Suprapubic skin (tissue), 4 donors: ENCODE results near the gene ETV5. TPM values are rescaled to one million over a fixed set of nuclear protein-coding genes. Genes with fewer than 3 reads are reported as not detected.

Experiments used
- DNase-seq, 2 donors: peaks; one replicate each; pipeline ENCODE4 v3.0.0-alpha.2; 2019; ENCODE audit warnings: low spot score in 2 of 2
- H3K27ac ChIP-seq: fragments of 200-600 bp; sonication (generic); one replicate; pipeline ENCODE4 v1.5.1; 2019
- H3K27me3 ChIP-seq: fragments of 200-600 bp; sonication (generic); one replicate; pipeline ENCODE4 v1.5.1; 2019
- H3K36me3 ChIP-seq: fragments of 200-600 bp; sonication (generic); one replicate; pipeline ENCODE4 v1.5.1; 2019
- H3K4me1 ChIP-seq: fragments of 200-600 bp; sonication (generic); one replicate; pipeline ENCODE4 v1.5.1; 2019
- H3K4me3 ChIP-seq: fragments of 200-600 bp; sonication (generic); one replicate; pipeline ENCODE4 v1.5.1; 2019; ENCODE audit warnings: mild to moderate bottlenecking
- H3K9me3 ChIP-seq: fragments of 200-600 bp; sonication (generic); one replicate; pipeline ENCODE4 v1.5.1; 2019
- EP300 ChIP-seq: sonication (generic); formaldehyde crosslinking; IDR thresholded peaks from one replicate; pipeline ENCODE4 v1.6.1; 2017; ENCODE audit warnings: antibody characterized with exemption
- POLR2A ChIP-seq, 2 donors: fragments of 450-650 bp; IDR thresholded peaks; one replicate each; pipeline ENCODE4 v1.6.1; 2017; ENCODE audit warnings: antibody characterized with exemption in 2 of 2, mild to moderate bottlenecking in 2 of 2, moderate library complexity in 2 of 2
- POLR2AphosphoS5 ChIP-seq, 3 donors: sonication (generic); formaldehyde crosslinking; IDR thresholded peaks; one replicate each; pipeline ENCODE4 v1.6.1; 2017; ENCODE audit warnings: antibody characterized with exemption in 3 of 3
- WGBS: methylation state at CpG from one replicate; pipeline ENCODE4 v1.1.5; 2018; 5-methylcytosine and 5-hydroxymethylcytosine counted together
- total RNA-seq, 4 donors: library from RNA; depleted of rRNA; stranded (reverse); fragments of >200 nt; gene quantifications; one replicate each; pipeline ENCODE4 v1.1.0, GENCODE V29; 2016
- TF ChIP-seq, protein P1 (sequence below), 2 donors: fragments of 200-600 bp in 1 of 2; fragments of 450-650 bp in 1 of 2; sonication (generic) in 1 of 2; IDR thresholded peaks; one replicate each; pipeline ENCODE4 v1.5.1; 2016 to 2019; ENCODE audit warnings: antibody characterized with exemption in 2 of 2, mild to moderate bottlenecking in 1 of 2, moderate library complexity in 1 of 2

Gene ETV5
- total RNA-seq, 4 donors from 2014 or later, result 11.2 to 28.6 (median 16.7) TPM

DNA sequence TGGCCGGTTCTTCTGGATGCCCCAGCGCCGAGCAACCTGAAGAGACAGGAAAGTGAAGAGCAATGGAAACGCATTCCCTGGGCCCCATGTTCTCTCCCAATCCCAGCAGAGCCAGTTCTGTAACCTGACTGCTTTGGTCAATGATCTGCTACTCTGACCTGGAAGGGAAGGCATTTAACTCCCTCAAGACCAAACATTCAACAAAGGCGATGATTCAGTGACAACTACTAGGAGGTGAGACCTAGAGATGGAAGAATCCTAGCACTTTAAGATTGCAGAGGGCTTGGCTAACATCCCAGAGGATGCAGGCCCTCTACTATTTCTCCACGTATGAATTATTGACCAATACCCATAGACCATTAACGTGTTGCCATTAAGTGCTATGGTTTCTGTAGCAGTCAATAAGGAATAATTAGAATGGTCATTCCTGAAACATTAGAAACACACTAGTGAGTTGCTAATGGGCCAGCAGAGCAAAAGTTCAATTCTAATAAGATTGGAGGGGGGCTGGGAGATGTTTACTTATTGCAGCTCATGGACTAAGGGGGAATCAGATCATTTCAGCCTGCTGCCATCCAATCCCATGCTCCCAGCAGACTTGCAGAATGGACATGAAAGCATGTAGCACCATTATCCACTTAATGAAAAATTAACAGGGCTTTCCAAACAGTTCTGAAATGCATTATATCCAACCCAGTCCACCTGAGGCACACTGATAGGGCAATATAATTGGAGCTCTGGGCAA is 56.6 kb downstream of the ETV5 start:
- 94% methylated on average over 5 of the region's 7 CpGs for WGBS
- Histone ChIP-seq H3K36me3 (peaks cover 49% of the 10 kb centered on the region), H3K27me3 (no peaks in the 10 kb centered on the region), H3K4me1 (no peaks in the 10 kb centered on the region), H3K4me3 (no peak overlapping the region), H3K9me3 (no peaks in the 10 kb centered on the region), H3K27ac (no peak overlapping the region)
- no peak for DNase-seq
- TF ChIP-seq, protein P1, sequence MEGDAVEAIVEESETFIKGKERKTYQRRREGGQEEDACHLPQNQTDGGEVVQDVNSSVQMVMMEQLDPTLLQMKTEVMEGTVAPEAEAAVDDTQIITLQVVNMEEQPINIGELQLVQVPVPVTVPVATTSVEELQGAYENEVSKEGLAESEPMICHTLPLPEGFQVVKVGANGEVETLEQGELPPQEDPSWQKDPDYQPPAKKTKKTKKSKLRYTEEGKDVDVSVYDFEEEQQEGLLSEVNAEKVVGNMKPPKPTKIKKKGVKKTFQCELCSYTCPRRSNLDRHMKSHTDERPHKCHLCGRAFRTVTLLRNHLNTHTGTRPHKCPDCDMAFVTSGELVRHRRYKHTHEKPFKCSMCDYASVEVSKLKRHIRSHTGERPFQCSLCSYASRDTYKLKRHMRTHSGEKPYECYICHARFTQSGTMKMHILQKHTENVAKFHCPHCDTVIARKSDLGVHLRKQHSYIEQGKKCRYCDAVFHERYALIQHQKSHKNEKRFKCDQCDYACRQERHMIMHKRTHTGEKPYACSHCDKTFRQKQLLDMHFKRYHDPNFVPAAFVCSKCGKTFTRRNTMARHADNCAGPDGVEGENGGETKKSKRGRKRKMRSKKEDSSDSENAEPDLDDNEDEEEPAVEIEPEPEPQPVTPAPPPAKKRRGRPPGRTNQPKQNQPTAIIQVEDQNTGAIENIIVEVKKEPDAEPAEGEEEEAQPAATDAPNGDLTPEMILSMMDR (IDR thresholded peaks at IDR 0.05), result no peak
- TF ChIP-seq EP300, result no peak
- TF ChIP-seq POLR2A (IDR thresholded peaks at IDR 0.05), result no peak

DNA sequence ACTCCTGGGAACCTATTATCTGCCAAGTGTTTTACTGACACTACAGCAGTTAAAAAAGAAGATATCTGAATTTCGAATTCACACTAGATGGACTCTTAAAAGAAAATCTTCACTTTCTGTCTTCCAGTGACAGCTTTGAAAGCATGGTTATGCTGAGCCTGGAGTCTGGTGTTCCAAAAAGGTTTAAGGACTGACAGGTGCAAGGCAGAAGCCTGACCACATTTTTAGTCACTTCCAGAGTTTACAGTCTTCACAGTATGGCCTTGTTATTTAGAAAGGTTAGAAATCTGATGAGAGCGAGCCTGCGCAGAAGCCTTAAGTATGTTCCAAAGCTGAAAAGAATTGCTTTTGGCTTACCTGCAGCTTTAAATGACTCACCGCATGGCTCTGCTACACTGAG is 59.9 kb downstream of the ETV5 start:
- 89% methylated on average over 4 of the region's 4 CpGs for WGBS
- H3K36me3 ChIP-seq, result peaks cover 38% of the 10 kb centered on the region

DNA sequence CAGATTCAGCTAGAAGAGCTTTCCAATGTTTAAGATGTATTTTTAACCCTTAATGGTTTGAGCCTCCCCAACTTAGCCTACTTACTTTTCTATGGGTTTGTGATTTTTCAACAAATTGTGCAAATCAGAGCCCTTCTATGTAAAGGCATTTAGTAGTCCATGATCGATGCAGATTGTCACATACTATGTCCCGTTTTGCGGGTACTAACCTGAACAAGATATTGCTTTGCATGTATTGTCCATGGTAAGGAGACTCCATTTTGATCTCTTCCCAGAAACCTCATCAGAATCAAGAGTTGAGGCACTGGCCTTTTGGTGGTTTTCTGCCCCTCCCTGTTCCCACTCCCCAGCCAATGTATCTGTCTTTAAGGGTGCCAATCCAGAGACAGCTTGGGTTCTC is 60.8 kb downstream of the ETV5 start:
- Histone ChIP-seq H3K27ac (no peak overlapping the region), H3K4me1 (no peaks in the 10 kb centered on the region), H3K36me3 (peaks cover 38% of the 10 kb centered on the region), H3K4me3 (no peak overlapping the region), H3K27me3 (no peaks in the 10 kb centered on the region), H3K9me3 (no peaks in the 10 kb centered on the region)
- WGBS, result 98% methylated on average over 3 of the region's 3 CpGs
- no peak for TF ChIP-seq EP300
- TF ChIP-seq, protein P1 (IDR thresholded peaks at IDR 0.05), result no peak
- TF ChIP-seq POLR2A (IDR thresholded peaks at IDR 0.05), result no peak
- no peak for TF ChIP-seq POLR2AphosphoS5 (IDR thresholded peaks at IDR 0.05)
- no peak for DNase-seq

More for the DNA sequence above, 59.9 kb downstream of the ETV5 start:
- Histone ChIP-seq H3K9me3 (no peaks in the 10 kb centered on the region), H3K4me1 (no peaks in the 10 kb centered on the region), H3K4me3 (no peak overlapping the region), H3K27me3 (no peaks in the 10 kb centered on the region), H3K27ac (no peak overlapping the region)
- DNase-seq, result no peak
- TF ChIP-seq POLR2AphosphoS5 (IDR thresholded peaks at IDR 0.05) (no peak), POLR2A (IDR thresholded peaks at IDR 0.05) (no peak), EP300 (no peak)
- TF ChIP-seq, protein P1 (IDR thresholded peaks at IDR 0.05), result no peak

DNA sequence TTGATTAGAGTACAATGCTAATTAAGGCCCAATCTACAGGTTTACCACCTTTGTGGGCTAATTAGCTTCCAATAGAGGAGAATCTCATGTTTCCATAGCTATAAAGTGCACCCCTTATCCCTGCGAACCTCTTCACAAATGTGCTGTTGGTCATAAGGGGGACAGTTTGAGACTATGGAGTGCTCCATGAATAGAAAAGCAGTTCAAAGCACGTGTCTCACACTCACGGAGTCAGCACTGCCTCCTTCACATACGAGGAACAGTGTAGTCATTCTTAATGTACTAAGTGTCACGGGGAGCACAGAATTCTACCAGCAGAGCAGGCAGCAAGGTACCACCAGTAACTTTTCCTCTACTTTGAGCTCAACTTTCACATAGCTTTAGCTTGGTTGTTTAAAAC is 62.1 kb downstream of the ETV5 start:
- Histone ChIP-seq H3K4me3 (no peak overlapping the region), H3K4me1 (no peaks in the 10 kb centered on the region), H3K36me3 (peaks cover 34% of the 10 kb centered on the region), H3K27ac (no peak overlapping the region), H3K27me3 (no peaks in the 10 kb centered on the region), H3K9me3 (no peaks in the 10 kb centered on the region)
- WGBS, result 89% methylated on average over 5 of the region's 5 CpGs
- TF ChIP-seq, protein P1 (IDR thresholded peaks at IDR 0.05), result no peak
- no peak for DNase-seq

DNA sequence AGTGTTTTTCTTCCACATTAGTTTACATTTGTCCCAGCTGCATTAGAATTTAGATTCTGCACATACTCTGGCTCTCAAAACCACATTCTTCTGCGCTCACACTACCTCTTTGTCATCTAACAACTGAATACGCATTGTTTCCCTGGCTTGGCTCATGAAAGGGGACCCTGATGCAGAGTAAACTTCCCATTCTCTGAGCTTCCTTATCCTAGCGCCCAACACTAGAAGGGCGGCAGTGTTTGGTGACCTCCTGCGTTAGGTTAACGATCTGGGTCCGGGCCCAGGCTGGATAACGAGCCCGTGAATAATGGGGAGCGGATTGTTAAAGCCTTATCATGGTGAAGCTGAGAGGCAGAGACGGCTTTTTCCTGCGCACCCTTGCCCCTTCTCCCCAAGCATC is 63.9 kb downstream of the ETV5 start:
- Histone ChIP-seq H3K36me3 (peaks cover 17% of the 10 kb centered on the region), H3K9me3 (no peaks in the 10 kb centered on the region), H3K27me3 (no peaks in the 10 kb centered on the region), H3K27ac (no peak overlapping the region), H3K4me3 (no peak overlapping the region), H3K4me1 (no peaks in the 10 kb centered on the region)
- 83% methylated on average over 12 of the region's 12 CpGs for WGBS
- DNase-seq, result no peak
- TF ChIP-seq POLR2A (IDR thresholded peaks at IDR 0.05) (no peak), POLR2AphosphoS5 (IDR thresholded peaks at IDR 0.05) (no peak), EP300 (no peak)
- TF ChIP-seq, protein P1 (IDR thresholded peaks at IDR 0.05), result no peak
